Measurements from ENCODE around the gene ZNF740.

Gene ZNF740

GRCh38 chr12:53214687-53215455 is 34.3 kb downstream of the ZNF740 start:
- no peak for DNase-seq

GRCh38 chr12:53215497-53215896 is 35.0 kb downstream of the ZNF740 start:
- no peak for DNase-seq

- no peak for DNase-seq
These were observed 36.8 kb downstream of the ZNF740 start for GRCh38 chr12:53217051-53217930.

- no peak for DNase-seq
These were observed 37.4 kb downstream of the ZNF740 start for GRCh38 chr12:53217931-53218307.

- peak; percentile 78 for DNase-seq
These were observed 38.2 kb downstream of the ZNF740 start for GRCh38 chr12:53218551-53219291.

- no peak for DNase-seq
These were observed 38.9 kb downstream of the ZNF740 start for GRCh38 chr12:53219292-53219955.

GRCh38 chr12:53219956-53220693 is 39.6 kb downstream of the ZNF740 start:
- DNase-seq: peak; percentile 86

GRCh38 chr12:53220694-53221202 is 40.2 kb downstream of the ZNF740 start:
- peak; percentile 94 for DNase-seq

- DNase-seq: peak; percentile 87
These were observed 40.9 kb downstream of the ZNF740 start for GRCh38 chr12:53221203-53222080.

GRCh38 chr12:53222170-53222721 is 41.7 kb downstream of the ZNF740 start:
- no peak for DNase-seq

- no peak for DNase-seq
These were observed 42.3 kb downstream of the ZNF740 start for GRCh38 chr12:53222806-53223261.

GRCh38 chr12:53223389-53224060 is 43.0 kb downstream of the ZNF740 start:
- DNase-seq: peak; percentile 82

GRCh38 chr12:53224061-53224896 is 43.8 kb downstream of the ZNF740 start:
- DNase-seq: no peak

GRCh38 chr12:53224897-53225634 is 44.5 kb downstream of the ZNF740 start:
- DNase-seq: peak; percentile 72

- DNase-seq: peak; percentile 60
These were observed 45.3 kb downstream of the ZNF740 start for GRCh38 chr12:53225635-53226424.

GRCh38 chr12:53226815-53227214 is 46.3 kb downstream of the ZNF740 start:
- no peak for DNase-seq

- DNase-seq: no peak
These were observed 46.8 kb downstream of the ZNF740 start for GRCh38 chr12:53227341-53227740.
